ENCODE measurements around the gene THRB.

THRB gene

GRCh38 chr3:24199775-24200247 lies 294.8 kb downstream of the THRB start:
- H3K9me3 ChIP-seq: no peaks in the 10 kb centered on the region
- no peaks in the 10 kb centered on the region for H3K27me3 ChIP-seq
- no peaks in the 10 kb centered on the region for H3K36me3 ChIP-seq
- TF ChIP-seq CTCF (IDR thresholded peaks at IDR 0.05; ENCODE audit: low read depth, low read length): no peak
- H3K4me3 ChIP-seq (ENCODE audit: low read depth, low read length): no peak overlapping the region
- no peaks in the 10 kb centered on the region for H3K4me1 ChIP-seq
- peak; percentile 25 for DNase-seq

DNA sequence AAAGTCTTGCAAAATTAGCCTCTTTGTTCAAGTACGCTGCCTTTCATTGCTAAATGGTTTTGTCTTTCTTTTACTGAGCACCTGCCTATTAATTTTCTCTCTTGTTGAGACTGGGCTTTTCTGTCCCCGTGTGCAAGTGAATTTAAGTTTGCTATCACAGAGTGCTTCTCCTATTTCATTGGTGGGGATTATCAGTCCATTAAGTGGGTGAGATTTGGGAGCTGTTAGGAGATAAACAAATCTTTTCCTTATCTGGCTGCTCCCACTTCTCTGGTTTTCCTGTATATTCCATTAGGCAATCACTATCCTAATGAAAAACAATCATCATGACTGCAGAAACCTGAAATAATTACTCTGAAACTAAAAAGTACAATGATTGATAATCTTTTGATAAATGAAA lies 295.4 kb downstream of the THRB start:
- H3K36me3 ChIP-seq: no peaks in the 10 kb centered on the region
- H3K9me3 ChIP-seq: no peaks in the 10 kb centered on the region
- no peak for TF ChIP-seq CTCF (IDR thresholded peaks at IDR 0.05; ENCODE audit: low read depth, low read length)
- no peak overlapping the region for H3K4me3 ChIP-seq (ENCODE audit: low read depth, low read length)
- H3K4me1 ChIP-seq: no peaks in the 10 kb centered on the region
- DNase-seq: no peak
- no peaks in the 10 kb centered on the region for H3K27me3 ChIP-seq

GRCh38 chr3:24198728-24199127 lies 295.9 kb downstream of the THRB start:
- Histone ChIP-seq H3K27me3 (no peaks in the 10 kb centered on the region), H3K4me1 (no peaks in the 10 kb centered on the region), H3K36me3 (no peaks in the 10 kb centered on the region), H3K4me3 (ENCODE audit: low read depth, low read length) (no peak overlapping the region), H3K9me3 (no peaks in the 10 kb centered on the region)
- DNase-seq: no peak
- TF ChIP-seq CTCF (IDR thresholded peaks at IDR 0.05; ENCODE audit: low read depth, low read length): no peak

- Histone ChIP-seq H3K4me3 (ENCODE audit: low read depth, low read length) (no peak overlapping the region), H3K27me3 (no peaks in the 10 kb centered on the region), H3K36me3 (no peaks in the 10 kb centered on the region), H3K4me1 (no peaks in the 10 kb centered on the region), H3K9me3 (no peaks in the 10 kb centered on the region)
- DNase-seq: no peak
- no peak for TF ChIP-seq CTCF (IDR thresholded peaks at IDR 0.05; ENCODE audit: low read depth, low read length)
Observed at GRCh38 chr3:24197809-24198208, 296.8 kb downstream of the THRB start.

DNA sequence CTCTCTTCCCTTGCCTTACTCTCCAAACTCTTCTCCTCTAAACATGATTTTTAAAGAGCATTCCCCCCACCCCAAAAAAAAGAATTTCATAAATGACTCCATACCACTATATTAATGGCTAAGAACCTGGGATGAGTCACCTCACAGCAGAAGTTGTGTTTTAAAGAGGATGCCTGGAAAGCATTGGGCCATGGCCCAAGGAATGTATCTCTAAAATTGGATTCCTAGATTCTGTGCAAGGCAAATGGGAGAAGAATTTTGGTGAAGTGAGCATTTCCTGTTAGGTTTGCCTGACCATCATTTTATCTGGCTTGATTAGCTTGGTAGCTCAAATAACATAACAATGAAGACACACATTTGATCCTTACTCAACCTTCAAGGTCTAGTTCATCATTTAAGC lies 298.1 kb downstream of the THRB start:
- Histone ChIP-seq H3K9me3 (no peaks in the 10 kb centered on the region), H3K36me3 (no peaks in the 10 kb centered on the region), H3K27me3 (no peaks in the 10 kb centered on the region), H3K4me1 (no peaks in the 10 kb centered on the region), H3K4me3 (ENCODE audit: low read depth, low read length) (no peak overlapping the region)
- DNase-seq: no peak
- no peak for TF ChIP-seq CTCF (IDR thresholded peaks at IDR 0.05; ENCODE audit: low read depth, low read length)

- Histone ChIP-seq H3K27me3 (no peaks in the 10 kb centered on the region), H3K9me3 (no peaks in the 10 kb centered on the region), H3K4me3 (ENCODE audit: low read depth, low read length) (no peak overlapping the region), H3K4me1 (no peaks in the 10 kb centered on the region), H3K36me3 (no peaks in the 10 kb centered on the region)
- no peak for TF ChIP-seq CTCF (IDR thresholded peaks at IDR 0.05; ENCODE audit: low read depth, low read length)
- no peak for DNase-seq
Observed at GRCh38 chr3:24195504-24196230, 299.0 kb downstream of the THRB start.

All from BE2C (cell line).